Fibroblast of lung (primary cell): ENCODE results near the gene BCL11A. TPM values are rescaled to one million over a fixed set of nuclear protein-coding genes. Genes with fewer than 3 reads are reported as not detected.
A peak's percentile ranks its signal among the peaks of the same experiment; 100 is the strongest.

Source experiments
- DNase-seq, 2 donors: peaks; one replicate each; pipeline versions ENCODE4 v3.0.0 to v3.0.0-alpha.2; 2010; ENCODE audit warnings: low read depth in 2 of 2
- H2AFZ ChIP-seq: 2 replicates; pipeline ENCODE4 v1.5.1; 2012; ENCODE audit warnings: low read length, control low read depth, inconsistent platforms
- H3K27ac ChIP-seq: 2 replicates; pipeline ENCODE4 v1.5.1; 2011; ENCODE audit warnings: low read length, control low read depth; ENCODE audit not compliant: insufficient read depth
- H3K27me3 ChIP-seq: 2 replicates; pipeline ENCODE4 v1.5.1; 2011; ENCODE audit warnings: mild to moderate bottlenecking, low read length; ENCODE audit not compliant: control insufficient read depth, insufficient read depth
- H3K36me3 ChIP-seq: 2 replicates; pipeline ENCODE4 v1.5.1; 2011; ENCODE audit warnings: low read length; ENCODE audit not compliant: control insufficient read depth, insufficient read depth
- H3K4me1 ChIP-seq: 2 replicates; pipeline ENCODE4 v1.5.1; 2011; ENCODE audit warnings: low read length; ENCODE audit not compliant: control insufficient read depth, insufficient read depth; ENCODE audit errors: extremely low read depth
- H3K4me2 ChIP-seq: 2 replicates; pipeline ENCODE4 v1.5.1; 2011; ENCODE audit warnings: low read length, control low read depth; ENCODE audit not compliant: insufficient read depth; ENCODE audit errors: extremely low read depth
- H3K4me3 ChIP-seq, 4 experiments: fragments of 200-600 bp in 1 of 4; sonication (generic) in 1 of 4; replicated peaks in 1 of 4; 2 replicates each; pipeline ENCODE4 v1.5.1; 2011 to 2016; ENCODE audit warnings: low read length in 4 of 4, low read depth in 3 of 4, mild to moderate bottlenecking in 3 of 4, control low read depth in 2 of 4, inconsistent platforms in 1 of 4, mixed read lengths in 1 of 4; ENCODE audit not compliant: insufficient read depth in 1 of 4; ENCODE audit errors: control extremely low read depth in 1 of 4
- H3K79me2 ChIP-seq: 2 replicates; pipeline ENCODE4 v1.5.1; 2012; ENCODE audit warnings: mild to moderate bottlenecking, low read length, inconsistent platforms; ENCODE audit not compliant: control insufficient read depth, insufficient read depth
- H3K9ac ChIP-seq: 2 replicates; pipeline ENCODE4 v1.5.1; 2011; ENCODE audit warnings: mild to moderate bottlenecking, low read length, control low read depth; ENCODE audit not compliant: insufficient read depth
- H3K9me3 ChIP-seq: 2 replicates; pipeline ENCODE4 v1.5.1; 2012; ENCODE audit warnings: low read depth, low read length; ENCODE audit not compliant: control insufficient read depth, insufficient read depth
- H4K20me1 ChIP-seq: 2 replicates; pipeline ENCODE4 v1.5.1; 2011; ENCODE audit warnings: low read length; ENCODE audit not compliant: control insufficient read depth, insufficient read depth; ENCODE audit errors: extremely low read depth
- CTCF ChIP-seq, 2 donors: IDR thresholded peaks in 1 of 2; conservative IDR thresholded peaks in 1 of 2; 1 replicate in 1 of 2; 2 replicates in 1 of 2; pipeline ENCODE4 v1.5.1; 2011 to 2012; ENCODE audit warnings: low read length in 2 of 2, control low read depth in 1 of 2, inconsistent platforms in 1 of 2, low read depth in 1 of 2, mild to moderate bottlenecking in 1 of 2
- EZH2 ChIP-seq: IDR thresholded peaks from 2 replicates; pipeline ENCODE4 v1.5.1; 2012; ENCODE audit warnings: low read length, control low read depth, mild to moderate bottlenecking; ENCODE audit errors: missing control alignments
- polyA plus RNA-seq, 2 donors: library from polyadenylated mRNA; depleted of rRNA in 1 of 2; stranded (reverse) in 1 of 2; unstranded in 1 of 2; fragments of >200 nt; gene quantifications; 2 replicates each; pipeline ENCODE4 v1.2.1, GENCODE V29; 2011 to 2012; ENCODE audit warnings: missing spikeins in 1 of 2
- total RNA-seq: library from RNA; depleted of rRNA; stranded (reverse); fragments of >200 nt; gene quantifications from 2 replicates; pipeline ENCODE4 v1.2.1, GENCODE V29; 2014

BCL11A gene
- total and polyA plus RNA-seq, 2 donors (not counting 1 experiment from before 2014, with no cell fraction given) = 0.09 to 0.17 TPM

- Histone ChIP-seq H3K36me3 (no peaks in the 10 kb centered on the region), H3K79me2 (no peaks in the 10 kb centered on the region), H3K27me3 (no peaks in the 10 kb centered on the region), H4K20me1 (no peaks in the 10 kb centered on the region), H3K4me1 (peaks cover 2% of the 10 kb centered on the region), H3K4me3 (no peak overlapping the region), H2AFZ (no peak overlapping the region), H3K27ac (peak overlapping the region; percentile 66), H3K9ac (no peak overlapping the region), H3K9me3 (no peaks in the 10 kb centered on the region), H3K4me2 (no peak overlapping the region)
- no peak for TF ChIP-seq CTCF (conservative IDR thresholded peaks at IDR 0.05 in 1 of 2, IDR thresholded peaks at IDR 0.05 in 1 of 2; ENCODE audit: low read depth in 1 of 2, low read length in 2 of 2)
- no peak for DNase-seq
These were observed 36.6 kb downstream of the BCL11A start for GRCh38 chr2:60516826-60517225.

- H3K4me2 ChIP-seq = peak overlapping the region; percentile 7
- H3K4me1 ChIP-seq = peaks cover 2% of the 10 kb centered on the region
- H3K27me3 ChIP-seq = no peaks in the 10 kb centered on the region
- H3K27ac ChIP-seq = peak overlapping the region; percentile 66
- no peaks in the 10 kb centered on the region for H3K9me3 ChIP-seq
- DNase-seq = peak; percentile 67 to 94
- no peaks in the 10 kb centered on the region for H3K79me2 ChIP-seq
- H3K9ac ChIP-seq = no peak overlapping the region
- no peaks in the 10 kb centered on the region for H3K36me3 ChIP-seq
- H4K20me1 ChIP-seq = no peaks in the 10 kb centered on the region
- TF ChIP-seq EZH2 (no peak), CTCF (conservative IDR thresholded peaks at IDR 0.05 in 1 of 2, IDR thresholded peaks at IDR 0.05 in 1 of 2; ENCODE audit: low read depth in 1 of 2, low read length in 2 of 2) (no peak)
- peak overlapping the region; percentile 79 for H2AFZ ChIP-seq
- H3K4me3 ChIP-seq = peak overlapping the region in 2 of 4 experiments; percentile 7 to 38
These were observed 37.1 kb downstream of the BCL11A start for GRCh38 chr2:60516383-60516811.

- no peak overlapping the region for H3K4me2 ChIP-seq
- H3K4me1 ChIP-seq = peaks cover 2% of the 10 kb centered on the region
- H3K9me3 ChIP-seq = no peaks in the 10 kb centered on the region
- peak overlapping the region; percentile 66 for H3K27ac ChIP-seq
- H3K27me3 ChIP-seq = no peaks in the 10 kb centered on the region
- no peak for TF ChIP-seq CTCF (conservative IDR thresholded peaks at IDR 0.05 in 1 of 2, IDR thresholded peaks at IDR 0.05 in 1 of 2; ENCODE audit: low read depth in 1 of 2, low read length in 2 of 2)
- no peak for TF ChIP-seq EZH2
- H3K36me3 ChIP-seq = no peaks in the 10 kb centered on the region
- no peak overlapping the region for H2AFZ ChIP-seq
- no peak overlapping the region for H3K9ac ChIP-seq
- H3K4me3 ChIP-seq = no peak overlapping the region
- H4K20me1 ChIP-seq = no peaks in the 10 kb centered on the region
- no peaks in the 10 kb centered on the region for H3K79me2 ChIP-seq
- DNase-seq = peak; percentile 57 to 96
These were observed 37.7 kb downstream of the BCL11A start for GRCh38 chr2:60515721-60516226.
